Forelimb muscle (tissue), 1 donor: ENCODE data around the gene FOXJ1. TPM values are rescaled to one million over a fixed set of nuclear protein-coding genes. Genes with fewer than 3 reads are reported as not detected.

Experiments used
- DNase-seq: peaks from one replicate; pipeline ENCODE4 v3.0.0-alpha.2; 2013; ENCODE audit warnings: low read depth
- polyA plus RNA-seq: library from polyadenylated mRNA; unstranded; fragments of 120-200 nt; gene quantifications from one replicate; pipeline ENCODE4 v1.2.1, GENCODE V29; 2013; ENCODE audit not compliant: insufficient read length

FOXJ1 gene
- polyA plus RNA-seq, 1 donor, result 0.05 TPM

- no peak for DNase-seq
These were observed 20.0 kb upstream of the FOXJ1 start for GRCh38 chr17:76160896-76161528.

DNA sequence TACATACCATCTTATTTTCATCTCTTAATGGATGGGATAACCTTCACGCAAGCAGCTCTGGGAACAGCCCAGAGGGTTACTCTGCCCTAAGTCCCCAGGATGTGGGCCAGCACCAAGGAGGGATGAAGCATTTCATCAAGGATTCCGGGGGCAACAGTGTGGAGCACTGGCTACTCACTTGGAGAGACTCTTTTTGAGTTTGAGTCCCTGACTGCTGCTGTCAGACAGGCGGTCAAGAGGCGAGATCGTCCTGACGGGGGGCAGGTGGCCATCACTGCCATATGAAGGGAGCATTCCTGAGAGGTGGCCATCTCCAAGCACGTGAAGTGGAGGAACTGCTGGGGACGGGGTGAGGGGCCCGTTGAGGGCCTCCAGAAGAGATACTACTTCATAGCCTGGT lies 18.1 kb upstream of the FOXJ1 start:
- no peak for DNase-seq

DNA sequence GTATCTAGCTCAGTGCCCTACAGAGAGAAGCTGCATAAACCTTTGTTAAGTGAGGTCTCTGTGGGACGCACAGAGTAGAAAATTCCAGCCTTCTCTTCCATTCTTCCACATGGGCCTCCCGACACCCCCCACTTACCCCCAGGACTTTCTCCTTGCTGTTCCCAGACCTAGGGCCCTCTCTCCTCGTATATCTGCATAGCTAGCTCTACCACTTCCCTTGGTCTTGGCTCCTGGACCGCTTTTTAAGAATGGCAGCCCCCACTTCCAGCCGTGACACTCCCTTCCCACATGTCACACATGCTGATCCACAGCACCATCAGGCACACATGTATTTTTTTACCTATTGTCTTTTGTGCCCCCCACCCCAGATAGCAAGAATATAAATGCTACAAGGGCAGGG lies 16.7 kb upstream of the FOXJ1 start:
- DNase-seq, result no peak

DNA sequence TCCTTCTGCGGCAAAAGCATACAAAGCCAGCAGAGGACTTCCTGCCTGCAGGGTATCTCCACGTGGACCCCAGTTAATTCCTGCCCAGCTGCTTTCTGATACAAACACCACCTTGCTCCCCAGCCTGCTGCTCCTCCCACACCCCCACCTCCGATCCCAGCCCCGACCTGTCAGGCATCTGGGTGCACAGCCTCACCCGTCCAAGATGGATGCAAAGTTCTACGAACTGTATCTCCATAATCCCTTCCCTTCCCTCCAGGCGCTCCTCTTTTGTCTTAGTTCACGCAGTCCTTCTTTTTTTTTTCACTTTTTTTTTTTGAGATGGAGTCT lies 15.6 kb upstream of the FOXJ1 start:
- no peak for DNase-seq

- DNase-seq, result no peak
These were observed 15.1 kb upstream of the FOXJ1 start for GRCh38 chr17:76155988-76156661.

- DNase-seq, result no peak
These were observed 14.1 kb upstream of the FOXJ1 start for GRCh38 chr17:76154936-76155845.

DNA sequence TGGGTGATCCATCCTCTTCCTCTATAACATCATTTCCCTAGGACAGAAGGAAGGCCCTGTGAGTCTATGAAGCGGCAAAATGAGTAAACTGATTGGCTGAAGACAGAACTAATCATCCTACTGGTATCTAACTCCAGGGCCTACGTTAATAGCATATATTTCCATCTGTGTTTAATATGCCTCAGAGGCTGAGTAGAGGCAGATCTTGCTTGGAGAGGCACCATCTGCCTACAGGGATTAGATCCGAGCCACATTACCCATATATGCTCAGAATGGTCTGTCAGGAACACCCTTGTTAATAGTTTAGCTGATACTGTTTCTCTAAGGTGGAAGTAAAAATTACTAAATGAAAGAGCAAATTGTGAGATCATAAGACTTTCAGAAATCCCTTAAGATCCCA lies 13.2 kb upstream of the FOXJ1 start:
- DNase-seq, result no peak

DNA sequence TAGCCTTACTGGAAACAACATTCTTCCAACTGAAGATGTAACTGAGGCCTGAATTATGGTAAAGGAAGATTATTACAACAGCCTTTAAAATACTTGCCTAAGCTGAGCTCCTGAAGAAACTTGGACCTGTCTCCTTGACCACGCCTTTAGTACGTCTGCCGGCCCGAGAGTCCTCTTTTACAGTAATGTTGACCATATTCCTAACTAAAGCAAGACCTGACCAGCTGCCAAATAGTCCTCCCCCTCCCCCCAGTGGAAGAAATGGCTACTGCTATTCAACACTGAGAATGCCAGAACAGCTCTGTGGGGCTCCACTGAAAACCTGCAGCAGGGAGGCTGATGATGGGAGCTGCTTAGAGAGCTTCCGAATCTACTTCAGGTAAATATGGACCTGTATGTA lies 12.6 kb upstream of the FOXJ1 start:
- no peak for DNase-seq

- DNase-seq, result no peak
These were observed 12.2 kb upstream of the FOXJ1 start for GRCh38 chr17:76153202-76153601.

- DNase-seq, result no peak
These were observed 11.5 kb upstream of the FOXJ1 start for GRCh38 chr17:76152591-76152990.

DNA sequence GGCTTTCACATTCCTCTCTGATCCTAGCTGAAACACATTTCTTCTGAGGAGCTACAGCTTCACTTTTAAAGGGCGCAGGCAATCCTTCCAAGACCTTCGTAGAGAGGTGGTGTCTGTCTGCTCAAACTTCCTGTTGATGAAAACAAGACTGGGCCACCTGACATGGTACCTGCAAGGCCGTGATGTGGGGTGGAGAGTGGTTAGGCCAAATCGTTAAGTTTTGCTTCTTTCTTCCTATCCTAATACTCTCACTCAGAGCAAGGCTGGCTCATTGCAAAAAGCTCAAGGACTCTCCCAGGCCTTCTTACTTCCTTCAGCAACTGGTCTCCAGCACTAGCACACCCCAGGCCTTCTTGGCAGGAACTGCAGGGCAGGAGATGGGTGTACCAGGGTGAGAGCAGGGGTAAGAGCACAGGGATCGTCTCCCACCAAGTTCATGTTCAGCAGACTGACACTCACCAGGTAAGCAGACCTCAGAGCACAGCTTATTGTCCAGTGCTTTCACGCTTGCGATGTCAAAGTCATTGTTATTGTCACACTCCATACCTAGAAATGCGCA lies 10.9 kb upstream of the FOXJ1 start:
- DNase-seq, result no peak

GRCh38 chr17:76150712-76151622 lies 9.9 kb upstream of the FOXJ1 start:
- DNase-seq, result no peak

DNA sequence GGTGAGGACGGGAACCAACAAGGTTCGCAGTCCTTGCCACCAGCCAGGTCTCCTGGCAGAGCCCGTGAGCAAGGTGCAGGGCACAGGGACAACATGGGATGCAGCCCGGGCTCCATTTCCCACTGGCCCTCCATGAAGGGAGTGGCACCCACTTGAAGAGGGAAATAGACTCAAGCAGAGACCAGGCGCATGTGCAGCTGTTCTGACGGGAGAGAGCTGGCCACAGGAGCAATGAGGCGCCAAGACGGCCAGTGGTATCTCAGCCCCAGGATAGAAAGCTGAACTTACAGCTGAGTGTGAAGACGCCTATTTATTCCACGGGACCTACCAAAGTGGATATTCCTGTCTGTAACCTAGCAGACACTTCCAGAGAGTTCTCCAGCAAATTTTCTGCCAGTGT lies 8.2 kb upstream of the FOXJ1 start:
- no peak for DNase-seq

- DNase-seq, result no peak
These were observed 6.9 kb upstream of the FOXJ1 start for GRCh38 chr17:76148015-76148326.

- no peak for DNase-seq
These were observed 6.4 kb upstream of the FOXJ1 start for GRCh38 chr17:76147211-76148014.

DNA sequence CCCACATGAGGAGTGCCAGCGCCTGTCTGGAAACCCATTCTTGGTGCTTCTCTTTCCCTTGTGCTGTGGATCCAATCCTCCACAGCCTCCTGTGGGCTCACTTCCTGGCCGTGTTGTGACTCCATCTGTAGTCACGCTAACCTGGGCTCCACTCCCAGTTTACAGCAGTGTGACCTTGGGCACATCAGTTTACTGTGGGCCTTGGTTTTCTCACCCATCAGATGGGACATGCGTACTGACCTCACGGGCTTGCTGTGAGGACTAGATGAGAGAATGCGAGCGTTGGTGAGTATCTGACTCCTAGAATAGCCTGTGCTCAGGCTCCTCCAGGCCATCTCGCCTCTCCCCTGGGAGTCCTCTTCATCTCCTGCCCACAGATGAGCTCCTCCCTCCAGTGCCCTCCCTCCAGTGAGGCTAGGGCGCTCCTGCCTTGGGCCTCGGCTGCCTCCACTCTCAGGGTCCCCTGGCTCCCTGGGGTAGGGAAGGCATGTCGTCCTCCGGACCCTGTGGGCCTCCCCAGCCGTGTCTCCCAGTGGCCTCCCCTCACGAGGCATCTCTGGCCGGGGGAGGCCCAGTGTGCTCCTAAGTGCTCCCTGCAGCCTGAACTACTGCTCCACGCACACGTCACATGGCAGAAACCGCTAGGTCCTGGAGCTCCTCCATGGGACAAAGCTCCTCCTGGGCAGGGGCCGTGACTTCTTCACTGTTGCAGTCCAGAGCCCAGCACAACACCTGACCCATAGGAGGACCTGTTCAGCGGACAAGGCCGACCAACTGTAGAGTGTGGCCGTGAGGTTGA lies 5.2 kb upstream of the FOXJ1 start:
- DNase-seq, result no peak

GRCh38 chr17:76145231-76146052 lies 4.4 kb upstream of the FOXJ1 start:
- DNase-seq, result no peak

DNA sequence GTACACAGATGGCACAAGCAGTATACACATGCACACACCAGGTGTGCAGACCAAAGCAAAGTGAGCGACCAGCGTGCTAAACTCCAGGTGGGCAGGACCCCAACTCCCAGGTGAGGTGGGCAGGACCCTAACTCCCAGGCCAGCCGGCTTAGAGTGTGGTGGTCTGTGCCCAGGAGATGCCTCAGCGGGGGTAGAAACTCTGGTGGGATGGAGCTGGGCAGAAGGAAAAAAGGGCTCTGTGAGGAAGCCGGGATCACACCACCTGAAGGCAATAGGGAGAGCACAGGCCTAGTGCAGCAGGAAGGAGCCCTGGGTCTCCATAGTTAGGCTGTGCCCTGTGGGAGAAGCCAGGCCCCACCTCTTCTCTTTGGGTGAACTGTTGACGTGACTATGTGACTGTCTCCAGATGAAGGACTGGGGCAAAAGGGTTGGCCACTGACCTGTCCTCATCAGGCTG lies 1.6 kb upstream of the FOXJ1 start:
- DNase-seq, result no peak

DNA sequence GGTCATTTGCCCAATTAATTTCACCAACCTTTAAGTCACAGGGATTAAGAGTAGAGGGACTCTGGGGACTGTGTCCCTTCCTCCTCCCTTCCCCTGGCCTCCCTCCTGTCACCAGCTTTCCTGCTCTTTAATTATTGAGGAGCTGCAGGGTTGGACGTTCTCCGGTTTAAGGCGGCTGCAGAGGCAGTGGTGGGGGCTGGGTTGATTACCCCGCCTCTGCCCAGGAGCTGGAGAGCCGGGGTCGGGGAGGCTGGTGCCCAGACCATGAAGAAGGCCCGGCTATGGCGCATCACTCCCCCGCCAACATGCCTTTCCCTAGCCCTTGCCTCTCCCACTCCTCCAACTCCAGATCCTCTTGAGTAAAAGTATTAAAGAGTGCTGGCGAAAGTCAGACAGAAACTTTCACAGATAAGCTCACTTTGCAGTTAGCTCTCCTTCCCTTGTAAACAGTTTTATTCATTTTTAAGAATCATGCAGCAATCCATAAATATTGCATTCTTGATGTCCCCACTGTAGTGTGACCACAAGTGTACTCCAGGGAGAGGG lies 1.1 kb upstream of the FOXJ1 start:
- no peak for DNase-seq
